Testis (tissue), 3 donors: ENCODE measurements around the gene PARP6. TPM values are rescaled to one million over a fixed set of nuclear protein-coding genes. Genes with fewer than 3 reads are reported as not detected.

Source experiments
- DNase-seq: peaks from one replicate; pipeline ENCODE4 v3.0.0-alpha.2; 2019
- H3K27ac ChIP-seq, 2 donors: fragments of 200-600 bp; sonication (generic); one replicate each; pipeline ENCODE4 v1.5.1; 2019
- H3K27me3 ChIP-seq: fragments of 200-600 bp; sonication (generic); one replicate; pipeline ENCODE4 v1.5.1; 2019
- H3K36me3 ChIP-seq: fragments of 200-600 bp; sonication (generic); one replicate; pipeline ENCODE4 v1.5.1; 2017; ENCODE audit warnings: low read depth; ENCODE audit errors: missing control alignments
- H3K4me1 ChIP-seq: fragments of 200-600 bp; sonication (generic); one replicate; pipeline ENCODE4 v1.5.1; 2019
- H3K4me3 ChIP-seq, 2 donors: fragments of 200-600 bp; sonication (generic); one replicate each; pipeline ENCODE4 v1.5.1; 2017 to 2019
- H3K9me3 ChIP-seq: fragments of 200-600 bp; sonication (generic); one replicate; pipeline ENCODE4 v1.5.1; 2017
- POLR2A ChIP-seq: fragments of 450-650 bp; IDR thresholded peaks from one replicate; pipeline ENCODE4 v1.6.1; 2017; ENCODE audit warnings: antibody characterized with exemption, mild to moderate bottlenecking, moderate library complexity
- WGBS, 2 donors: methylation state at CpG; one replicate each; pipeline ENCODE4 v1.1.5; 2018; 5-methylcytosine and 5-hydroxymethylcytosine counted together
- intact Hi-C: fragments of 100-400 bp; cut with DNase I; formaldehyde crosslinking; loops from one replicate; pipeline ENCODE4 v1.15.1; 2023; ENCODE audit warnings: low total_unique reads
- polyA plus RNA-seq: library from polyadenylated mRNA; stranded (reverse); fragments of 350-450 nt; fragmentation: Illumina TruSeq; extraction: RNeasy Lipid Tissue Mini Kit (QIAGEN cat#74804); gene quantifications from one replicate; pipeline ENCODE4 v1.2.3, GENCODE V29; 2014; ENCODE audit warnings: low read depth, low replicate concordance; ENCODE audit not compliant: insufficient read depth
- total RNA-seq, 2 donors: library from RNA; depleted of rRNA; stranded (reverse); fragments of >200 nt; gene quantifications; one replicate each; pipeline ENCODE4 v1.2.3, GENCODE V29; 2016
- TF ChIP-seq, protein P1 (sequence below), 3 experiments: fragments of 450-650 bp in 2 of 3; fragments of 200-600 bp in 1 of 3; sonication (generic) in 1 of 3; IDR thresholded peaks; one replicate each; pipeline ENCODE4 v1.5.1; 2016 to 2019; ENCODE audit warnings: antibody characterized with exemption in 3 of 3, mild to moderate bottlenecking in 2 of 3, moderate library complexity in 1 of 3

PARP6 gene
- total and polyA plus RNA-seq, 3 donors from 2014 or later, result 114 to 190 (median 182) TPM

DNA sequence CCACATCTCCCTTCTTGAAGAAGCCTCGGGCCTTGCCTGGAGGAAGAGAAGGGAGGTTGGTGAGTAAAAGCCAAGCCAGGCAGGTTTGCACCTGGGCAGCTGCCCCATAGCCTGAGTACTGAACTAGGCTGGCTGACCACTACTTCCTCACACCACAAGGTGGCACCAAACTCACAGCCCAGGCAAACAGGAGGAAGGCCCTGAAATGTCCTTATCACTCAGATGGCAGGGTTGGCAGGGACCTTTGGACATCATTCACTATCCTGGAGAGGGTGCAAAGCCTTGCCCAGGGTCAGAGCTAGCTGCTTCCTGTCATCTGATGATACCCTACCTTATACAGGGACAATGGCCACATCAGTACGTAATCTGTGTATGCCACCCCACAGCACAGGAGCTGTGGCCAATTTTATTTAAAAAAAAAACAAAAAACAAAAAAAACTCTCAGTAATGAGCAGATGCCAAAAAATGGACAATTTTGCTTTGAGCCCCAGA, 72.6 kb downstream of the PARP6 start:
- no peaks in the 10 kb centered on the region for H3K36me3 ChIP-seq

DNA sequence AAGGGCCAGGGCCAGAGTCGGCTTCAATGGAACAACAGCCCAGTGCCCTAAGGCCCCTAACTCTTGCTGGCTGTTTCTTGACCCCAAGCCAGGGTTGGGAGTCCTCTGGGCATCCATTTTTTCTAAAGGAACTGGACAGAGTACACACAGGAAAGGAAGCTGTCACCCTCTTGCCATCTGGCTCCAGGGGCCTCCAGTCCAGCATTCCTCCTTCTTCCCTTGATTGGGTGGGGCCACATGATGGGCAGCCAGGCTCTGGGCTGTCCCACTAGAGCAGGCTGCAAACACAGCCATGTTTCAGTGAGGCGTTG, 73.2 kb downstream of the PARP6 start:
- intact Hi-C loops, result loop anchor here (5.0 kb wide), 1 partner anchor 178 kb away; the partner anchor contains the start of gene HEXA
- TF ChIP-seq, protein P1, sequence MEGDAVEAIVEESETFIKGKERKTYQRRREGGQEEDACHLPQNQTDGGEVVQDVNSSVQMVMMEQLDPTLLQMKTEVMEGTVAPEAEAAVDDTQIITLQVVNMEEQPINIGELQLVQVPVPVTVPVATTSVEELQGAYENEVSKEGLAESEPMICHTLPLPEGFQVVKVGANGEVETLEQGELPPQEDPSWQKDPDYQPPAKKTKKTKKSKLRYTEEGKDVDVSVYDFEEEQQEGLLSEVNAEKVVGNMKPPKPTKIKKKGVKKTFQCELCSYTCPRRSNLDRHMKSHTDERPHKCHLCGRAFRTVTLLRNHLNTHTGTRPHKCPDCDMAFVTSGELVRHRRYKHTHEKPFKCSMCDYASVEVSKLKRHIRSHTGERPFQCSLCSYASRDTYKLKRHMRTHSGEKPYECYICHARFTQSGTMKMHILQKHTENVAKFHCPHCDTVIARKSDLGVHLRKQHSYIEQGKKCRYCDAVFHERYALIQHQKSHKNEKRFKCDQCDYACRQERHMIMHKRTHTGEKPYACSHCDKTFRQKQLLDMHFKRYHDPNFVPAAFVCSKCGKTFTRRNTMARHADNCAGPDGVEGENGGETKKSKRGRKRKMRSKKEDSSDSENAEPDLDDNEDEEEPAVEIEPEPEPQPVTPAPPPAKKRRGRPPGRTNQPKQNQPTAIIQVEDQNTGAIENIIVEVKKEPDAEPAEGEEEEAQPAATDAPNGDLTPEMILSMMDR (IDR thresholded peaks at IDR 0.05), result no peak
- TF ChIP-seq POLR2A, result no peak
- 80 to 86% methylated on average over 2 of the region's 2 CpGs for WGBS, 2 donors
- H3K27ac ChIP-seq, result no peak overlapping the region
- no peaks in the 10 kb centered on the region for H3K9me3 ChIP-seq
- no peaks in the 10 kb centered on the region for H3K27me3 ChIP-seq
- no peak overlapping the region for H3K4me3 ChIP-seq
- DNase-seq, result no peak
- H3K4me1 ChIP-seq, result peaks cover 37% of the 10 kb centered on the region
- no peaks in the 10 kb centered on the region for H3K36me3 ChIP-seq

More for the DNA sequence above, 72.6 kb downstream of the PARP6 start:
- 56 to 67% methylated on average over 2 of the region's 2 CpGs for WGBS, 2 donors
- H3K4me3 ChIP-seq, result no peak overlapping the region
- TF ChIP-seq, protein P1 (IDR thresholded peaks at IDR 0.05), result peak; percentile 76 to 88 (median 86)
- no peak for TF ChIP-seq POLR2A
- H3K4me1 ChIP-seq, result peaks cover 37% of the 10 kb centered on the region
- intact Hi-C loops, result loop anchor here (5.0 to 10.0 kb wide), 2 partner anchors 75 to 178 kb away; partner anchors contain the start of genes HEXA and PARP6
- H3K27me3 ChIP-seq, result no peaks in the 10 kb centered on the region
- no peak overlapping the region for H3K27ac ChIP-seq
- H3K9me3 ChIP-seq, result no peaks in the 10 kb centered on the region
- peak; percentile 86 for DNase-seq

- H3K4me1 ChIP-seq, result peaks cover 32% of the 10 kb centered on the region
- intact Hi-C loops, result loop anchor here (5.0 kb wide), 1 partner anchor 179 kb away; the partner anchor contains the start of gene HEXA
- no peak overlapping the region for H3K27ac ChIP-seq
- no peak for DNase-seq
- no peaks in the 10 kb centered on the region for H3K9me3 ChIP-seq
- WGBS, 2 donors, result 63 to 72% methylated on average over 10 to 11 of the region's 11 CpGs
- no peak overlapping the region for H3K4me3 ChIP-seq
- H3K36me3 ChIP-seq, result no peaks in the 10 kb centered on the region
- no peak for TF ChIP-seq POLR2A
- TF ChIP-seq, protein P1 (IDR thresholded peaks at IDR 0.05), result no peak
- no peaks in the 10 kb centered on the region for H3K27me3 ChIP-seq
These were observed 73.8 kb downstream of the PARP6 start for GRCh38 chr15:72198356-72199204.

GRCh38 chr15:72197460-72198355, 74.6 kb downstream of the PARP6 start, which contains the start of gene GRAMD2A:
Gene GRAMD2A (minus strand): TSS chr15:72197787.
- no peaks in the 10 kb centered on the region for H3K9me3 ChIP-seq
- H3K36me3 ChIP-seq, result no peaks in the 10 kb centered on the region
- H3K4me3 ChIP-seq, result peak within 1 kb of the TSS; percentile 46 to 59
- peak; percentile 22 for DNase-seq
- intact Hi-C loops, result loop anchor here (5.0 kb wide), 1 partner anchor 180 kb away; the partner anchor contains the start of gene HEXA
- H3K4me1 ChIP-seq, result peaks cover 25% of the 10 kb centered on the region
- no peak within 1 kb of the TSS for H3K27ac ChIP-seq
- WGBS, 2 donors, result 8 to 15% methylated on average over 23 to 82 of the region's 83 CpGs
- TF ChIP-seq, protein P1 (IDR thresholded peaks at IDR 0.05), result no peak
- TF ChIP-seq POLR2A, result no peak
- H3K27me3 ChIP-seq, result no peaks in the 10 kb centered on the region
